Caco-2 (cell line): ENCODE results near the gene FRMD4A. TPM values are rescaled to one million over a fixed set of nuclear protein-coding genes. Genes with fewer than 3 reads are reported as not detected.
A peak's percentile ranks its signal among the peaks of the same experiment; 100 is the strongest.

Experiments used
- BruUV-seq: library from RNA; stranded (reverse); fragments of 400-500 nt; replicated peaks from 2 replicates; lab custom pipeline; 2021; lab: Mats Ljungman, UMichigan
- CTCF ChIA-PET: fragments of 300-600 bp; sonication (Branson Sonifier 250); formaldehyde crosslinking; loops from one replicate; lab custom pipeline; 2022; ENCODE audit warnings: antibody characterized with exemption; lab: Charles Lee
- POLR2A ChIA-PET: fragments of 300-600 bp; sonication (Branson Sonifier 250); formaldehyde crosslinking; loops from one replicate; lab custom pipeline; 2022; ENCODE audit warnings: antibody characterized with exemption; lab: Charles Lee
- DNase-seq, 2 experiments: peaks; one replicate each; pipeline versions ENCODE4 v3.0.0 to v3.0.0-alpha.2; 2020 to 2022
- H3K27me3 ChIP-seq: replicated peaks from 2 replicates; pipeline ENCODE4 v1.6.0; 2011; ENCODE audit warnings: low read length; ENCODE audit not compliant: control insufficient read depth, insufficient read depth
- H3K36me3 ChIP-seq: 2 replicates; pipeline ENCODE4 v1.5.1; 2011; ENCODE audit warnings: low read length; ENCODE audit not compliant: control insufficient read depth, insufficient read depth
- H3K4me1 ChIP-seq: fragments of 250-450 bp; sonication (Bioruptor Pico); 2 replicates; pipeline ENCODE4 v1.5.1; 2020; ENCODE audit warnings: mild to moderate bottlenecking
- H3K4me3 ChIP-seq: 2 replicates; pipeline ENCODE4 v1.5.1; 2011; ENCODE audit warnings: low read depth, mild to moderate bottlenecking, control low read depth, low read length
- H3K9me3 ChIP-seq: fragments of 250-450 bp; sonication (Bioruptor Pico); 2 replicates; pipeline ENCODE4 v1.5.1; 2020; ENCODE audit warnings: mild to moderate bottlenecking, moderate library complexity
- H3K27ac Mint-ChIP-seq: one replicate; pipeline ENCODE4 v1.8.0; 2022; ENCODE audit warnings: mixed read lengths; ENCODE audit not compliant: unreplicated experiment
- H3K27me3 Mint-ChIP-seq: one replicate; pipeline ENCODE4 v1.8.0; 2022; ENCODE audit warnings: mixed read lengths; ENCODE audit not compliant: insufficient read depth, unreplicated experiment
- H3K36me3 Mint-ChIP-seq: one replicate; pipeline ENCODE4 v1.8.0; 2022; ENCODE audit warnings: mild to moderate bottlenecking, mixed read lengths; ENCODE audit not compliant: insufficient read depth, unreplicated experiment
- H3K4me1 Mint-ChIP-seq: one replicate; pipeline ENCODE4 v1.8.0; 2022; ENCODE audit warnings: low read depth, mixed read lengths; ENCODE audit not compliant: unreplicated experiment
- H3K4me3 Mint-ChIP-seq: one replicate; pipeline ENCODE4 v1.8.0; 2022; ENCODE audit warnings: mild to moderate bottlenecking, moderate library complexity, mixed read lengths; ENCODE audit not compliant: unreplicated experiment
- H3K9me3 Mint-ChIP-seq: one replicate; pipeline ENCODE4 v1.8.0; 2022; ENCODE audit warnings: mixed read lengths; ENCODE audit not compliant: unreplicated experiment
- intact Hi-C: fragments of 100-400 bp; cut with micrococcal nuclease; formaldehyde crosslinking; loops from one replicate; pipeline ENCODE4 v1.10.0; 2022; ENCODE audit not compliant: unreplicated experiment
- total RNA-seq: library from RNA; stranded (reverse); gene quantifications from 2 replicates; pipeline ENCODE4 v1.2.3, GENCODE V29; 2022
- TF ChIP-seq, protein P1 (sequence below), 2 experiments: fragments of 200-600 bp in 1 of 2; IDR thresholded peaks; 1 replicate in 1 of 2; 2 replicates in 1 of 2; pipeline versions ENCODE4 v1.5.1 to v1.8.0; 2011 to 2022; ENCODE audit warnings: antibody characterized with exemption in 1 of 2, control low read depth in 1 of 2, inconsistent platforms in 1 of 2, low read depth in 1 of 2, low read length in 1 of 2, mild to moderate bottlenecking in 1 of 2, moderate library complexity in 1 of 2; ENCODE audit not compliant: insufficient read depth in 1 of 2, severe bottlenecking in 1 of 2, unreplicated experiment in 1 of 2

FRMD4A gene
- total RNA-seq, 1 experiment from 2014 or later, result 52.1 TPM

DNA sequence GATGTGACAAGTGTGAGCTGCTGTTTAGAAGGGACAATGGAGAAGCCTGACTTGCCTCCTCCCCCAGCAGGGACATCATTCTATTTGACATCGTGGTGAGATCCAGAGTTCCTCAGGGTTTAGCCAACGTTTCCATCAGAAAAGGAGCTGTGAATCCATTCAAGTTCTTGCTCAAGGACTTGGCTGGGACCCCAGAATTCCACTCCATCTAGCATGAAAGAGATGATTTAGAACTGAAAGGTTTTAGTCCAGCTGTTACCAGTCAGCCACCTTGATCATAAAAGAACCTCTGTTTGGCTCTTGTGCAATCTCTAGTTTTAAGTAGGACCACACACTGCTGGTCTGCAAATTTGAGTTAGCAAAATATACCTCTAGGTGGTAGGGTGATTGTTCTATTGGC lies 337.6 kb downstream of the FRMD4A start:
- intact Hi-C loops, result no loop called here
- H3K27me3 Mint-ChIP-seq, result peaks cover 3% of the 10 kb centered on the region
- H3K4me1 Mint-ChIP-seq, result no peaks in the 10 kb centered on the region
- no peaks in the 10 kb centered on the region for H3K27me3 ChIP-seq
- TF ChIP-seq, protein P1, sequence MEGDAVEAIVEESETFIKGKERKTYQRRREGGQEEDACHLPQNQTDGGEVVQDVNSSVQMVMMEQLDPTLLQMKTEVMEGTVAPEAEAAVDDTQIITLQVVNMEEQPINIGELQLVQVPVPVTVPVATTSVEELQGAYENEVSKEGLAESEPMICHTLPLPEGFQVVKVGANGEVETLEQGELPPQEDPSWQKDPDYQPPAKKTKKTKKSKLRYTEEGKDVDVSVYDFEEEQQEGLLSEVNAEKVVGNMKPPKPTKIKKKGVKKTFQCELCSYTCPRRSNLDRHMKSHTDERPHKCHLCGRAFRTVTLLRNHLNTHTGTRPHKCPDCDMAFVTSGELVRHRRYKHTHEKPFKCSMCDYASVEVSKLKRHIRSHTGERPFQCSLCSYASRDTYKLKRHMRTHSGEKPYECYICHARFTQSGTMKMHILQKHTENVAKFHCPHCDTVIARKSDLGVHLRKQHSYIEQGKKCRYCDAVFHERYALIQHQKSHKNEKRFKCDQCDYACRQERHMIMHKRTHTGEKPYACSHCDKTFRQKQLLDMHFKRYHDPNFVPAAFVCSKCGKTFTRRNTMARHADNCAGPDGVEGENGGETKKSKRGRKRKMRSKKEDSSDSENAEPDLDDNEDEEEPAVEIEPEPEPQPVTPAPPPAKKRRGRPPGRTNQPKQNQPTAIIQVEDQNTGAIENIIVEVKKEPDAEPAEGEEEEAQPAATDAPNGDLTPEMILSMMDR (IDR thresholded peaks at IDR 0.05; ENCODE audit: insufficient read depth in 1 of 2, low read depth in 1 of 2, low read length in 1 of 2, severe bottlenecking in 1 of 2, unreplicated experiment in 1 of 2), result no peak
- H3K36me3 ChIP-seq, result no peaks in the 10 kb centered on the region
- H3K9me3 ChIP-seq, result no peaks in the 10 kb centered on the region
- no peak overlapping the region for H3K4me3 Mint-ChIP-seq
- CTCF ChIA-PET, result no interaction called here
- H3K27ac Mint-ChIP-seq, result no peak overlapping the region
- no peaks in the 10 kb centered on the region for H3K36me3 Mint-ChIP-seq
- BruUV-seq, result no TSS peak
- POLR2A ChIA-PET, result no interaction called here
- H3K9me3 Mint-ChIP-seq, result peaks cover 10% of the 10 kb centered on the region
- no peaks in the 10 kb centered on the region for H3K4me1 ChIP-seq
- DNase-seq, result no peak
- H3K4me3 ChIP-seq, result no peak overlapping the region

DNA sequence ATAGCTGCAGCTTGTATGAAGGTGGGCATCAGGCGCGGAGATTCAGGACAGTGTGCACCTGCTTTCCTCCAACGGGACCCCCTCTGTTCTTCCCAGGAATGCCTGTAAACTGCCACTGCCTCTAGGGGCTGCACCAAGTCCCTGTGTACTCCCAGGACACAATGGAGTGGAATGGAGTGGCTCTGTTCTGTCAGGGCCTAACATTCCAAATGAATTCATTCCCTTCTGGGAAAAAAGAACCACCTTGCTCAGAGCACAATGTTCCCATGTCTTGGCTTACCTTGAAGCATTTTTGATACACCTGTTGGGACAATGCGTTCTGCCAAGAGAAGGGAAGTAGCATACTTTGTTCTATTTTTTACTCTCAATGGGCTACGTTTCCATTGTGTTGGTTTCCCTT lies 339.4 kb downstream of the FRMD4A start:
- Mint-ChIP-seq H3K4me1 (no peaks in the 10 kb centered on the region), H3K4me3 (no peak overlapping the region), H3K27me3 (no peaks in the 10 kb centered on the region), H3K36me3 (no peaks in the 10 kb centered on the region), H3K27ac (no peak overlapping the region), H3K9me3 (no peaks in the 10 kb centered on the region)
- no peaks in the 10 kb centered on the region for H3K27me3 ChIP-seq
- H3K4me3 ChIP-seq, result no peak overlapping the region
- DNase-seq, result no peak
- H3K36me3 ChIP-seq, result no peaks in the 10 kb centered on the region
- H3K4me1 ChIP-seq, result no peaks in the 10 kb centered on the region; the same call in 1 of the 2 replicates
- H3K9me3 ChIP-seq, result no peaks in the 10 kb centered on the region
- POLR2A ChIA-PET, result no interaction called here
- intact Hi-C loops, result no loop called here
- CTCF ChIA-PET, result no interaction called here
- TF ChIP-seq, protein P1 (IDR thresholded peaks at IDR 0.05; ENCODE audit: insufficient read depth in 1 of 2, low read depth in 1 of 2, low read length in 1 of 2, severe bottlenecking in 1 of 2, unreplicated experiment in 1 of 2), result peak in 1 of 2 experiments; percentile 23
- no TSS peak for BruUV-seq

DNA sequence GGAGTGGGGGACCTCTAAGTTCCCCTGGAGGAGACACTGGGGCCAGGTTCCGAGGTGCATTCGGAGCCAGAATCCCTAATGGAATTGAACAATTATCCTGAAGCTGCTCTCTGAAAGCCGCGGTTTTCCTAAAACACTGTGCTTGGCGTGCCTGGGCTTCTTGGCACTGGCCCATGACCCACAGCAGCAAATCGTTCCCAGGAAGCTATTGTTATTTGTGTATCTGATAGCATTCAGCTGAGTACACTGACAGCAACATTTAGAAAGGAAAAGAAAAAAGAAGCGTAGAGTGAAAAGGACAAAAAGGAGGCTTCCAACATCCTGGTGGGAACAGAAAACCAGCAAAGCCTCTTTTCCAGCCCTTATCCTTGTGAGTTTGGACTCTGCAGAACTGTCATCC lies 339.8 kb downstream of the FRMD4A start:
- H3K4me3 ChIP-seq, result no peak overlapping the region
- no peaks in the 10 kb centered on the region; the same call in 1 of the 2 replicates for H3K4me1 ChIP-seq
- TF ChIP-seq, protein P1 (IDR thresholded peaks at IDR 0.05; ENCODE audit: insufficient read depth in 1 of 2, low read depth in 1 of 2, low read length in 1 of 2, severe bottlenecking in 1 of 2, unreplicated experiment in 1 of 2), result no peak
- no peaks in the 10 kb centered on the region for H3K36me3 ChIP-seq
- POLR2A ChIA-PET, result no interaction called here
- no peaks in the 10 kb centered on the region for H3K27me3 Mint-ChIP-seq
- no peaks in the 10 kb centered on the region for H3K9me3 Mint-ChIP-seq
- H3K9me3 ChIP-seq, result no peaks in the 10 kb centered on the region
- H3K27me3 ChIP-seq, result no peaks in the 10 kb centered on the region
- H3K27ac Mint-ChIP-seq, result no peak overlapping the region
- no peak overlapping the region for H3K4me3 Mint-ChIP-seq
- BruUV-seq, result no TSS peak
- H3K4me1 Mint-ChIP-seq, result no peaks in the 10 kb centered on the region
- no peak for DNase-seq
- intact Hi-C loops, result no loop called here
- CTCF ChIA-PET, result no interaction called here
- H3K36me3 Mint-ChIP-seq, result no peaks in the 10 kb centered on the region
